ENCODE measurements around the gene TAF15.
A peak's percentile ranks its signal among the peaks of the same experiment; 100 is the strongest.

TAF15 gene

GRCh38 chr17:35801583-35802224, 7.6 kb upstream of the TAF15 start:
- H3K36me3 ChIP-seq (ENCODE audit: control insufficient read depth, insufficient read depth, low read length) = no peaks in the 10 kb centered on the region
- H3K4me3 ChIP-seq (ENCODE audit: low read depth, low read length) = no peak overlapping the region
- H3K4me1 ChIP-seq (ENCODE audit: control insufficient read depth, insufficient read depth, low read length) = peaks cover 2% of the 10 kb centered on the region; the same call in 1 of the 2 replicates
- peaks cover 29% of the 10 kb centered on the region for H3K27me3 ChIP-seq (ENCODE audit: control insufficient read depth, insufficient read depth, low read length)
- no peaks in the 10 kb centered on the region for H3K9me3 ChIP-seq (ENCODE audit: control insufficient read depth, insufficient read depth, low read depth, low read length)
- H3K9ac ChIP-seq (ENCODE audit: low read length) = no peak overlapping the region
- H3K27ac ChIP-seq (ENCODE audit: low read depth, low read length) = no peak overlapping the region

DNA sequence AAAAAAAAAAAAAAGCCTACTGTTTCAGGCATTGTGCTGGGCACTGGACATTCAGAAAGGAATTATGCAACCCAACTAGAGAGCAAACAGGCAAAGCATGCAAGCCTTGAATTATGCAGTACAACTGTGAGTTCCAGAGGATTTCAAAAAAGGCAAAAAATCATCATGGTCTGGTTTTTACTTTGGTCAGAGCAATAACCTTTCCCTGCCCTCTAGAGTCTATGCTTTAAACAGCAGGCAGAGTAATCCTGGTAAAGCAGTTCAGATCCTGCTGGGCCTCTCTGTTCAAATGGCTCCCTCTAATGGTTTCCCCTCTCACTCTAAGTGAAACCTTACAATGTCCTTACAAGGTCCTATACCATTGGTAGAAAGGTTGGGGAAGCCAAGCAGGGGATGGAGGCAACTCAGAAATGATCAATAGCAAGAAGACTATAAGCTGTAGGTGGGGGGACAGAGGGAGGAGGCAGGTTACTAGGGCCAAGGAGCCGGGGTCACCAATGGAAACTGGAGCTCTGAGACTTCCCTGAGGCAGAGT, 4.6 kb upstream of the TAF15 start:
- H3K36me3 ChIP-seq (ENCODE audit: control insufficient read depth, insufficient read depth, low read length) = no peaks in the 10 kb centered on the region
- H3K9me3 ChIP-seq (ENCODE audit: control insufficient read depth, insufficient read depth, low read depth, low read length) = no peaks in the 10 kb centered on the region
- no peak overlapping the region for H3K9ac ChIP-seq (ENCODE audit: low read length)
- peaks cover 4% of the 10 kb centered on the region; the same call in 1 of the 2 replicates for H3K27me3 ChIP-seq (ENCODE audit: control insufficient read depth, insufficient read depth, low read length)
- no peak overlapping the region for H3K4me3 ChIP-seq (ENCODE audit: low read depth, low read length)
- H3K4me1 ChIP-seq (ENCODE audit: control insufficient read depth, insufficient read depth, low read length) = peaks cover 13% of the 10 kb centered on the region; the same call in 1 of the 2 replicates
- no peak overlapping the region for H3K27ac ChIP-seq (ENCODE audit: low read depth, low read length)

- no peak overlapping the region for H3K27ac ChIP-seq (ENCODE audit: low read depth, low read length)
- H3K9me3 ChIP-seq (ENCODE audit: control insufficient read depth, insufficient read depth, low read depth, low read length) = no peaks in the 10 kb centered on the region
- peaks cover 23% of the 10 kb centered on the region for H3K4me1 ChIP-seq (ENCODE audit: control insufficient read depth, insufficient read depth, low read length)
- no peak overlapping the region for H3K4me3 ChIP-seq (ENCODE audit: low read depth, low read length)
- no peak overlapping the region for H3K9ac ChIP-seq (ENCODE audit: low read length)
- no peaks in the 10 kb centered on the region for H3K27me3 ChIP-seq (ENCODE audit: control insufficient read depth, insufficient read depth, low read length)
- peaks cover 6% of the 10 kb centered on the region; the same call in 1 of the 2 replicates for H3K36me3 ChIP-seq (ENCODE audit: control insufficient read depth, insufficient read depth, low read length)
These were observed 1.7 kb upstream of the TAF15 start for GRCh38 chr17:35807371-35808144.

DNA sequence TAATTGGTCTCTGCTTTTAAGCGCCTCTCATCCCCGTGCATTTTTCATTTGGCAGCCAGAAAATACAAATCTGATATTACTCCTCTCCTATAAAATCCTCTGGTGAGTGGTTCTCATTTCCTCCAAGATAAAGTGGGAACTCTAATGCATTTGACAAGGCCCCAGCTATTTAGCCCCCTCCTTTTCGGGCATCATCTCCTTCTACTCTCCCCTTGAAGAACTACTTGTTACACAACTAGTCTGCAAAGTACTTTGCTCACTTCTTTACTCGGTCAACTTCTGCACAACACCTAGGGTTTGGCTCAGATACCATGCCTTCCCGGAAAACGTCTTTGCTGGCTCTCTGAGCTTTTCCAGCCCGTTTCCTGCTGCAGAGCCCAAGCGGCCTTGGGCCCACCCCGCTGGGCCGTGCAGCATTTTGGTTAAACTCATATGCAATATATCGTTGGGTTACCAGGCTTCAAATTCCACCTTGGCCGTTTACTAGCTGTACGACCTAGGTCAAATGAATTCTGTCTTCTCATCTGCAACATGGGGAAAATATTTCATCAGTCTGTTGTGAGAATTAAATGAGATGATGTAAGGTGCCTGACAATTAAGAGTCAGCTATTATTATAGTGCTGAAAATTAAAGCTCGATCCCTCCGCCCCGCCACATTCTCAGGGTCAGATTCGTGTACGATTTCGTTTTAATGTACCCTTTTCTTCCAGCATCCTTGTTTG, 883 bp upstream of the TAF15 start:
- peak overlapping the region; percentile 97 for H3K4me3 ChIP-seq (ENCODE audit: low read depth, low read length)
- H3K9ac ChIP-seq (ENCODE audit: low read length) = peak overlapping the region; percentile 95
- peaks cover 13% of the 10 kb centered on the region; the same call in 1 of the 2 replicates for H3K36me3 ChIP-seq (ENCODE audit: control insufficient read depth, insufficient read depth, low read length)
- H3K27me3 ChIP-seq (ENCODE audit: control insufficient read depth, insufficient read depth, low read length) = no peaks in the 10 kb centered on the region
- no peaks in the 10 kb centered on the region for H3K9me3 ChIP-seq (ENCODE audit: control insufficient read depth, insufficient read depth, low read depth, low read length)
- peaks cover 23% of the 10 kb centered on the region for H3K4me1 ChIP-seq (ENCODE audit: control insufficient read depth, insufficient read depth, low read length)
- peak overlapping the region; percentile 91 for H3K27ac ChIP-seq (ENCODE audit: low read depth, low read length)

- no peaks in the 10 kb centered on the region for H3K27me3 ChIP-seq (ENCODE audit: control insufficient read depth, insufficient read depth, low read length)
- H3K9me3 ChIP-seq (ENCODE audit: control insufficient read depth, insufficient read depth, low read depth, low read length) = no peaks in the 10 kb centered on the region
- peaks cover 13% of the 10 kb centered on the region; the same call in 1 of the 2 replicates for H3K36me3 ChIP-seq (ENCODE audit: control insufficient read depth, insufficient read depth, low read length)
- H3K27ac ChIP-seq (ENCODE audit: low read depth, low read length) = peak overlapping the region; percentile 91
- peak overlapping the region; percentile 97 for H3K4me3 ChIP-seq (ENCODE audit: low read depth, low read length)
- H3K4me1 ChIP-seq (ENCODE audit: control insufficient read depth, insufficient read depth, low read length) = peaks cover 23% of the 10 kb centered on the region
- H3K9ac ChIP-seq (ENCODE audit: low read length) = peak overlapping the region; percentile 95
These were observed 674 bp downstream of the TAF15 start for GRCh38 chr17:35809855-35810461.

GRCh38 chr17:35811759-35812158, 2.5 kb downstream of the TAF15 start:
- Histone ChIP-seq H3K9me3 (ENCODE audit: control insufficient read depth, insufficient read depth, low read depth, low read length) (no peaks in the 10 kb centered on the region), H3K9ac (ENCODE audit: low read length) (no peak overlapping the region), H3K36me3 (ENCODE audit: control insufficient read depth, insufficient read depth, low read length) (peaks cover 30% of the 10 kb centered on the region), H3K4me3 (ENCODE audit: low read depth, low read length) (peak overlapping the region; percentile 16; the same call in 1 of the 2 replicates), H3K27ac (ENCODE audit: low read depth, low read length) (no peak overlapping the region), H3K27me3 (ENCODE audit: control insufficient read depth, insufficient read depth, low read length) (no peaks in the 10 kb centered on the region), H3K4me1 (ENCODE audit: control insufficient read depth, insufficient read depth, low read length) (peaks cover 23% of the 10 kb centered on the region)

DNA sequence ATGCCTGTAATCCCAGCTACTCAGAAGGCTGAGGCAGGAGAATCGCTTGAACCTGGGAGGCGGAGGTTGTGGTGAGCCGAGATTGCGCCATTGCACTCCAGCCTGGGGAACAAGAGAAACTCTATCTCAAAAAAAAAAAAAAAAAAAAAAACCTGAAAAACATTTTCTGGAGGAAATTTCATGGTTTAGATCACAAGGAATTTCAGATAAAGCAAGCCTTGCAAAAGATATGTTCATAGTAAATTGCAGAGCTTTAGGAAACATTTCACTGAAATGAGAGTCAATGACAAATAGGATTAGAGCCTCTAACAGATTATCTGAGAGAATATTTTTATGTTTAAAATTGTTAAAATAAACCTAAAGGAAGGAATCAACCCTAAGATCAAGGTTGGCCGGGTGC, 3.2 kb downstream of the TAF15 start:
- peaks cover 37% of the 10 kb centered on the region for H3K36me3 ChIP-seq (ENCODE audit: control insufficient read depth, insufficient read depth, low read length)
- H3K27ac ChIP-seq (ENCODE audit: low read depth, low read length) = no peak overlapping the region
- H3K4me1 ChIP-seq (ENCODE audit: control insufficient read depth, insufficient read depth, low read length) = peaks cover 23% of the 10 kb centered on the region
- H3K9me3 ChIP-seq (ENCODE audit: control insufficient read depth, insufficient read depth, low read depth, low read length) = no peaks in the 10 kb centered on the region
- no peak overlapping the region for H3K4me3 ChIP-seq (ENCODE audit: low read depth, low read length)
- no peak overlapping the region for H3K9ac ChIP-seq (ENCODE audit: low read length)
- H3K27me3 ChIP-seq (ENCODE audit: control insufficient read depth, insufficient read depth, low read length) = no peaks in the 10 kb centered on the region

DNA sequence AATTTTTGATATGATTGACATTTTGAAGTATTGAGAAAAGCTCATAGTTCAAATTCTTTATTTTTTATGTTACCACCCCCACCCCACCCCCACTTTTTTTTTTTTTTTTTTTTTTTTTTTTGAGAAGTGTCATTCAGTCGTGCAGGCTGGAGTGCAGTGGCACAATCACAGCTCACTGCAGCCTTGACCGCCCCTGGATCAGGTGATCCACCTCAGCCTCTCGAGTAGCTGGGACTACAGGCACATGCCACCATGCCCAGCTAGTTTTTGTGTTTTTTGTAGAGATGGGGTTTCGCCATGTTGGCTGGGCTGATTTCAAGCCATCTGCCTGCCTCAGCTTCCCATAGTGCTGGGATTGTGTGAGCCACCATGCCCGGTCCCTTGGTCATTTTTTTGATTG, 7.4 kb downstream of the TAF15 start:
- Histone ChIP-seq H3K9ac (ENCODE audit: low read length) (no peak overlapping the region), H3K9me3 (ENCODE audit: control insufficient read depth, insufficient read depth, low read depth, low read length) (no peaks in the 10 kb centered on the region), H3K4me1 (ENCODE audit: control insufficient read depth, insufficient read depth, low read length) (peaks cover 4% of the 10 kb centered on the region), H3K27ac (ENCODE audit: low read depth, low read length) (no peak overlapping the region), H3K4me3 (ENCODE audit: low read depth, low read length) (no peak overlapping the region), H3K27me3 (ENCODE audit: control insufficient read depth, insufficient read depth, low read length) (no peaks in the 10 kb centered on the region), H3K36me3 (ENCODE audit: control insufficient read depth, insufficient read depth, low read length) (peaks cover 78% of the 10 kb centered on the region)

DNA sequence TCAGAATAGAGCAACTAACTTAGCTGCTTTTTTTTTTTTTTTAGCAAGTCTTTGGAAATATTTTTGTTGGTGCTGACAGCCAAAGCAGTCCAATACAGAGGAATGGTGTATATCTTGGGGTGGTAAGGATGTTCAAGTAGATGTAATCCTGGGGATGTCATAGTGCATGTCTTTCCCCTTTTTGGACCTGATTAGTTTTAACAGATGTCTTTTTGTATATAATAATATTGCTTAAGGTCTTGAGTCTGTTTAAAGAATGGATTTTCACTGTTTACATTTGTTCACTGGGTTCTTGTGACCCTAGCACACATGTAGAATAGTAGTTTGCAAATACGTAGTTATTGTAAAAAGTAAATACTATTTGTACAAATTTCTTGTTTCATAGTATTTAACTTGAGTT, 7.9 kb downstream of the TAF15 start:
- Histone ChIP-seq H3K36me3 (ENCODE audit: control insufficient read depth, insufficient read depth, low read length) (peaks cover 77% of the 10 kb centered on the region), H3K4me3 (ENCODE audit: low read depth, low read length) (no peak overlapping the region), H3K27ac (ENCODE audit: low read depth, low read length) (no peak overlapping the region), H3K9ac (ENCODE audit: low read length) (no peak overlapping the region), H3K9me3 (ENCODE audit: control insufficient read depth, insufficient read depth, low read depth, low read length) (no peaks in the 10 kb centered on the region), H3K4me1 (ENCODE audit: control insufficient read depth, insufficient read depth, low read length) (no peaks in the 10 kb centered on the region), H3K27me3 (ENCODE audit: control insufficient read depth, insufficient read depth, low read length) (no peaks in the 10 kb centered on the region)

GRCh38 chr17:35819455-35819854, 10.2 kb downstream of the TAF15 start:
- H3K36me3 ChIP-seq (ENCODE audit: control insufficient read depth, insufficient read depth, low read length) = peaks cover 91% of the 10 kb centered on the region
- no peak overlapping the region for H3K4me3 ChIP-seq (ENCODE audit: low read depth, low read length)
- H3K27me3 ChIP-seq (ENCODE audit: control insufficient read depth, insufficient read depth, low read length) = no peaks in the 10 kb centered on the region
- no peak overlapping the region for H3K9ac ChIP-seq (ENCODE audit: low read length)
- no peaks in the 10 kb centered on the region for H3K4me1 ChIP-seq (ENCODE audit: control insufficient read depth, insufficient read depth, low read length)
- no peak overlapping the region for H3K27ac ChIP-seq (ENCODE audit: low read depth, low read length)
- no peaks in the 10 kb centered on the region for H3K9me3 ChIP-seq (ENCODE audit: control insufficient read depth, insufficient read depth, low read depth, low read length)

Measured in HUES6 (cell line).